ENCODE measurements around the gene ID3. TPM values are rescaled to one million over a fixed set of nuclear protein-coding genes. Genes with fewer than 3 reads are reported as not detected.

Gene ID3
- total and polyA plus RNA-seq, 9 of the 15 experiments (the other 6 are each of a cell fraction or from before 2014, with no cell fraction given): 6.8 to 59.8 (median 23.5) TPM

GRCh38 chr1:23568608-23569383 lies 9.5 kb upstream of the ID3 start (continued):
- TF ChIP-seq PRDM10 (IDR thresholded peaks at IDR 0.05; ENCODE audit: partially characterized antibody): peak; percentile 70
- no peak for TF ChIP-seq ZKSCAN1 (IDR thresholded peaks at IDR 0.05; ENCODE audit: low read depth, low read length)
- no peak for TF ChIP-seq RBM25 (IDR thresholded peaks at IDR 0.05; ENCODE audit: low read depth, low read length, severe bottlenecking)
- no peak for TF ChIP-seq SREBF2 (CRISPR knock-in tag; IDR thresholded peaks at IDR 0.05)
- peak; percentile 83 for TF ChIP-seq DPF2 (IDR thresholded peaks at IDR 0.05)
- TF ChIP-seq BRF1 (IDR thresholded peaks at IDR 0.05; ENCODE audit: borderline replicate concordance, extremely low read depth, insufficient read length): no peak
- TF ChIP-seq DLX4 (CRISPR knock-in tag; IDR thresholded peaks at IDR 0.05): no peak
- TF ChIP-seq, protein P1, sequence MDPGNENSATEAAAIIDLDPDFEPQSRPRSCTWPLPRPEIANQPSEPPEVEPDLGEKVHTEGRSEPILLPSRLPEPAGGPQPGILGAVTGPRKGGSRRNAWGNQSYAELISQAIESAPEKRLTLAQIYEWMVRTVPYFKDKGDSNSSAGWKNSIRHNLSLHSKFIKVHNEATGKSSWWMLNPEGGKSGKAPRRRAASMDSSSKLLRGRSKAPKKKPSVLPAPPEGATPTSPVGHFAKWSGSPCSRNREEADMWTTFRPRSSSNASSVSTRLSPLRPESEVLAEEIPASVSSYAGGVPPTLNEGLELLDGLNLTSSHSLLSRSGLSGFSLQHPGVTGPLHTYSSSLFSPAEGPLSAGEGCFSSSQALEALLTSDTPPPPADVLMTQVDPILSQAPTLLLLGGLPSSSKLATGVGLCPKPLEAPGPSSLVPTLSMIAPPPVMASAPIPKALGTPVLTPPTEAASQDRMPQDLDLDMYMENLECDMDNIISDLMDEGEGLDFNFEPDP (CRISPR knock-in tag; IDR thresholded peaks at IDR 0.05): no peak
- no peak for TF ChIP-seq PML (IDR thresholded peaks at IDR 0.05; ENCODE audit: low read length)
- TF ChIP-seq TAL1 (IDR thresholded peaks at IDR 0.05): 0 out of 2 replicates have a peak, but pooled peaks have one; percentile 12
- TF ChIP-seq ARNT (IDR thresholded peaks at IDR 0.05): 0 out of 4 replicates have a peak, but pooled peaks of 1 of the 2 experiments have one; percentile 41
- TF ChIP-seq ZNF212 (CRISPR knock-in tag; IDR thresholded peaks at IDR 0.05): no peak
- TF ChIP-seq SIN3A (IDR thresholded peaks at IDR 0.05; ENCODE audit: borderline replicate concordance in 2 of 2, control insufficient read depth in 1 of 2, low read depth in 2 of 2, low read length in 2 of 2): no peak
- TF ChIP-seq ZNF133 (CRISPR knock-in tag; IDR thresholded peaks at IDR 0.05): no peak
